Spleen (tissue), 7 donors: ENCODE measurements around the gene NFIB.

Experiments used
- CTCF ChIP-seq, 11 experiments: fragments of 200-600 bp in 7 of 11; fragments of 450-650 bp in 4 of 11; sonication (generic) in 4 of 11; IDR thresholded peaks in 8 of 11; conservative IDR thresholded peaks in 3 of 11; 1 replicate in 7 of 11; 2 replicates in 4 of 11; pipeline versions ENCODE4 v1.4.0 to v1.8.0; 2016 to 2021; ENCODE audit warnings: antibody characterized with exemption in 11 of 11, inconsistent platforms in 4 of 11, mild to moderate bottlenecking in 1 of 11
- POLR2A ChIP-seq, 3 donors: fragments of 450-650 bp; IDR thresholded peaks; one replicate each; pipeline ENCODE4 v1.5.1; 2017; ENCODE audit warnings: antibody characterized with exemption in 3 of 3, mild to moderate bottlenecking in 1 of 3
- POLR2AphosphoS5 ChIP-seq, 3 donors: sonication (generic); formaldehyde crosslinking; IDR thresholded peaks; one replicate each; pipeline ENCODE4 v1.5.1; 2017; ENCODE audit warnings: antibody characterized with exemption in 3 of 3
- donor health status: DM: no; HTN: no; CAD: no; lungs with moderate emphysema.
- donor health status: DM: no; HTN: no; CAD: no.
- donor health status: DM: no; HTN: no; CAD: no.

DNA sequence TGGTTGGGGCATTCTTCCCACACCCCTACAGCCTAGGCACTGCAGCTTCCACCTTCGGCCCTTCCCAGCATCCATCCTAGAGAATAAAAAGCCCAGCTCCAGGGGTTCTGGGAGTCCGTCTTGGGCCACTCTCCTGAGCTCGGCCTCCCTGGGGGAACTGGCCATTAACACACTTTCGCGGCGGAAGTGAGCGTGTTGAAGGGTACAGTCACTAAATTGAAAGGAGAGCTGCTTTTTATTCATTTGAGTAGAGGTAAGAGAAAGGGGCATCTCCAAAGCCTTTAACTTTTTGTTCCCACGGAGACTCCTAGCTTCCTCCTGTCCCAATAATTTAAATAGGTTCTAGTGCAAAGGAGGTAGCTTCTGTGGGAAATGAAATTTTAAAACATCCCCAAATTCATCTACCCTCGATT lies 31.0 kb upstream of the NFIB start:
- TF ChIP-seq POLR2A (IDR thresholded peaks at IDR 0.05) (no peak), CTCF (IDR thresholded peaks at IDR 0.05 in 8 of 11, conservative IDR thresholded peaks at IDR 0.05 in 3 of 11) (no peak), POLR2AphosphoS5 (IDR thresholded peaks at IDR 0.05) (no peak)
